Activated B cell treated with CpG ODN at 0.5 μM for 24 hours (primary cell): ENCODE data around the gene PXYLP1. TPM values are rescaled to one million over a fixed set of nuclear protein-coding genes. Genes with fewer than 3 reads are reported as not detected.

Experiments used
- ATAC-seq: fragments of 200-7000 bp; cut with Tn5 transposase; one replicate; pipeline ENCODE4 v1.10.0; 2021; ENCODE audit warnings: low read depth, mild to moderate bottlenecking, moderate library complexity
- CTCF ChIA-PET: fragments of 350-600 bp; sonication (Branson Sonifier 250); formaldehyde crosslinking; loops from one replicate; lab custom pipeline; 2021; ENCODE audit warnings: antibody characterized with exemption; lab: Charles Lee
- POLR2A ChIA-PET: fragments of 350-600 bp; sonication (Branson Sonifier 250); formaldehyde crosslinking; loops from one replicate; lab custom pipeline; 2021; ENCODE audit warnings: antibody characterized with exemption; lab: Charles Lee
- DNase-seq: peaks from one replicate; pipeline ENCODE4 v3.0.0; 2022
- H3K27ac Mint-ChIP-seq: one replicate; pipeline ENCODE4 v1.8.0; 2020; ENCODE audit warnings: mixed read lengths
- H3K27me3 Mint-ChIP-seq: one replicate; pipeline ENCODE4 v1.8.0; 2021; ENCODE audit warnings: mixed read lengths
- H3K36me3 Mint-ChIP-seq: one replicate; pipeline ENCODE4 v1.8.0; 2021; ENCODE audit warnings: low read depth, mixed read lengths
- H3K4me1 Mint-ChIP-seq: one replicate; pipeline ENCODE4 v1.8.0; 2021; ENCODE audit warnings: mixed read lengths
- H3K4me3 Mint-ChIP-seq: one replicate; pipeline ENCODE4 v1.8.0; 2020; ENCODE audit warnings: mild to moderate bottlenecking, mixed read lengths
- H3K9me3 Mint-ChIP-seq: one replicate; pipeline ENCODE4 v1.8.0; 2020; ENCODE audit warnings: mixed read lengths
- CTCF ChIP-seq: fragments of 200-600 bp; IDR thresholded peaks from one replicate; pipeline ENCODE4 v1.8.0; 2022; ENCODE audit warnings: antibody characterized with exemption, mild to moderate bottlenecking
- intact Hi-C: fragments of 100-400 bp; cut with micrococcal nuclease; formaldehyde crosslinking; loops from one replicate; pipeline ENCODE4 v1.15.1; 2024
- total RNA-seq: library from RNA; stranded (reverse); gene quantifications from 2 replicates; pipeline ENCODE4 v1.2.3, GENCODE V29; 2022

PXYLP1 gene
- total RNA-seq, 1 donor from 2014 or later = 2.7 TPM

- no peaks in the 10 kb centered on the region for H3K36me3 Mint-ChIP-seq
- H3K4me3 Mint-ChIP-seq = peak overlapping the region; percentile 24
- no peak for TF ChIP-seq CTCF
- no peaks in the 10 kb centered on the region for H3K27me3 Mint-ChIP-seq
- ChIA-PET CTCF (interaction anchor here (1.4 kb wide), 1 partner anchor 29 kb away, joined by 3 read pairs; no protein-coding TSS in a partner anchor), POLR2A (interaction anchor here (0.9 to 1.1 kb wide), 3 partner anchors 15 to 55 kb away, joined by 3 to 6 read pairs (median 5); no protein-coding TSS in a partner anchor)
- peaks cover 30% of the 10 kb centered on the region for H3K4me1 Mint-ChIP-seq
- intact Hi-C loops = no loop called here
- no peaks in the 10 kb centered on the region for H3K9me3 Mint-ChIP-seq
- ATAC-seq = peak; percentile 78
- H3K27ac Mint-ChIP-seq = peak overlapping the region; percentile 47
- peak; percentile 37 for DNase-seq
Observed at GRCh38 chr3:141331377-141332318, 100.0 kb downstream of the PXYLP1 start.

DNA sequence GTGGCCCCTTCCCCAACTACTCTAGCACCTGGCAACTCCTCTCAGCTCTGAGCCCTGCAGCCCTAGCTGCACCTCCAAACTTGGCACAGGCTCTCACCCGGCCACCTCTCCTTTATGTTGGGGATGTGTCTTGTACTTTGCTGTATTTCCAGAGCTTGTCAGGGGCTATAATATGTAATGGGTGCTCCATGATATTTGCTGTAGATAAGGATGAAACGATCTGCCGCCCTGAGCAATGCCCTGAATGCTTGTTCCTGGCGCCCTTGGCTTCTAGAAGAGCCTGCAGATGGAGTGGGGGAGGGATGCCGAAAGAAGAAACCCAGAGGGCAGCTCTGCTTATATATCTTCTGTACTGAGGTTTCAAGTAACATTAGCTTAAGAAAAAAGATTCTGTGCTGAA, 100.8 kb downstream of the PXYLP1 start:
- no peaks in the 10 kb centered on the region for H3K36me3 Mint-ChIP-seq
- H3K27me3 Mint-ChIP-seq = no peaks in the 10 kb centered on the region
- no peak overlapping the region for H3K27ac Mint-ChIP-seq
- ChIA-PET CTCF (no interaction called here), POLR2A (no interaction called here)
- no peak overlapping the region for H3K4me3 Mint-ChIP-seq
- H3K9me3 Mint-ChIP-seq = no peaks in the 10 kb centered on the region
- ATAC-seq = no peak
- no peak for TF ChIP-seq CTCF
- H3K4me1 Mint-ChIP-seq = peaks cover 38% of the 10 kb centered on the region
- no peak for DNase-seq
- intact Hi-C loops = no loop called here

- CTCF ChIA-PET = no interaction called here
- Mint-ChIP-seq H3K27me3 (no peaks in the 10 kb centered on the region), H3K9me3 (no peaks in the 10 kb centered on the region), H3K4me1 (peaks cover 39% of the 10 kb centered on the region), H3K27ac (no peak overlapping the region), H3K36me3 (no peaks in the 10 kb centered on the region), H3K4me3 (no peak overlapping the region)
- DNase-seq = no peak
- intact Hi-C loops = no loop called here
- no peak for TF ChIP-seq CTCF
- ATAC-seq = no peak
- POLR2A ChIA-PET = interaction anchor here (1.1 kb wide), 1 partner anchor 22 kb away, joined by 3 read pairs; no protein-coding TSS in a partner anchor
Observed at GRCh38 chr3:141333836-141334626, 102.4 kb downstream of the PXYLP1 start.

- DNase-seq (no peak), ATAC-seq (no peak)
- H3K9me3 Mint-ChIP-seq = no peaks in the 10 kb centered on the region
- peaks cover 2% of the 10 kb centered on the region for H3K27me3 Mint-ChIP-seq
- peaks cover 39% of the 10 kb centered on the region for H3K4me1 Mint-ChIP-seq
- H3K4me3 Mint-ChIP-seq = no peak overlapping the region
- no peak for TF ChIP-seq CTCF
- CTCF ChIA-PET = interaction anchor here (1.1 kb wide), 1 partner anchor 31 kb away, joined by 3 read pairs; no protein-coding TSS in a partner anchor
- H3K27ac Mint-ChIP-seq = no peak overlapping the region
- H3K36me3 Mint-ChIP-seq = no peaks in the 10 kb centered on the region
- intact Hi-C loops = no loop called here
- POLR2A ChIA-PET = no interaction called here
Observed at GRCh38 chr3:141334627-141335250, 103.1 kb downstream of the PXYLP1 start.
